ENCODE results near the gene RAB11FIP5. TPM values are rescaled to one million over a fixed set of nuclear protein-coding genes. Genes with fewer than 3 reads are reported as not detected.

The RAB11FIP5 gene
- total RNA-seq, 4 donors from 2014 or later = 24.9 to 39.5 (median 29.1) TPM

DNA sequence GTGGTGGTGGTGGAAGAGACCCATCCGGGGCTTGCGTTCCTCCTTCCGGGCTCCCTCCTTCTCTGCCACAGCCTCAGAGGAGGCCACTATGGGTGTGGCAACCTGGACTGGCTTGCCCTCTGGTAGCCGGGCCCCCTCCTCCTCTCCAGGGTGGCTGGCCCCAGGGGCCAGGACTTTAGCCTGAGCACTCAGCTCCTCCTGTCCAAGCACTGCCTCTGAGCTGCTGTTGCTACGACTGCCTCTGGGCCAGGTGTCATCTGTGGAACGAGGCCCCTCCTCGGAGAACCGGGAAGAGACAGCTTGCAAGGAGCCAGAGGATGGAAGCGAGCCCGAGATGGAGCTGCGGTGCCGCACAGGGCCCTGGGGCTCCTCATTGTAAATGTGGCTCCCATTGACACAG is 24.5 kb downstream of the RAB11FIP5 start:
- Histone ChIP-seq H3K36me3 (peaks cover 27% of the 10 kb centered on the region), H3K4me1 (peaks cover 45% of the 10 kb centered on the region)
- WGBS = 89% methylated on average over 10 of the region's 12 CpGs

DNA sequence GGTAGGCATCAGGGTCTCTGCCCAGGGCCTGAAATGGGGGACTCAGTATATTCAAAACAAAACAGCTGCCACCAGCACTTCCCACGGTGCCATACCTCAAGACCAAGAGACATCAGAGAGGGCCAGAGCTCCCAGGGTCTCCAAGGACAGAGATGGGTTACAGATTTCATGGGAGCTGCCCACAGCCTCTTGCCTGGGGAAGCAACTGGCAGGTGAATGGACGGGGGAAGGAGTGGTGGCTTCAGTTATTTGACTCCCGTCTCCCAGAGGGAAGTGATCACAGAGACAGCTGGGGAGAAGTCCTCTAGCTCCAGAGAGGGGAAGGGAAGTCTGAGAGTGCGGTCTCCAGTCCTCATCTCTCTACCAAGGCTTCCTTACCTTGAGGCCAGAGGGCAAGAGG is 25.4 kb downstream of the RAB11FIP5 start:
- Histone ChIP-seq H3K27me3 (no peaks in the 10 kb centered on the region), H3K4me3 (no peak overlapping the region), H3K27ac (no peak overlapping the region), H3K4me1 (peaks cover 43% of the 10 kb centered on the region), H3K9me3 (no peaks in the 10 kb centered on the region), H3K36me3 (peaks cover 27% of the 10 kb centered on the region)
- no peak for DNase-seq (ENCODE audit: low spot score in 2 of 2)
- TF ChIP-seq, protein P1, sequence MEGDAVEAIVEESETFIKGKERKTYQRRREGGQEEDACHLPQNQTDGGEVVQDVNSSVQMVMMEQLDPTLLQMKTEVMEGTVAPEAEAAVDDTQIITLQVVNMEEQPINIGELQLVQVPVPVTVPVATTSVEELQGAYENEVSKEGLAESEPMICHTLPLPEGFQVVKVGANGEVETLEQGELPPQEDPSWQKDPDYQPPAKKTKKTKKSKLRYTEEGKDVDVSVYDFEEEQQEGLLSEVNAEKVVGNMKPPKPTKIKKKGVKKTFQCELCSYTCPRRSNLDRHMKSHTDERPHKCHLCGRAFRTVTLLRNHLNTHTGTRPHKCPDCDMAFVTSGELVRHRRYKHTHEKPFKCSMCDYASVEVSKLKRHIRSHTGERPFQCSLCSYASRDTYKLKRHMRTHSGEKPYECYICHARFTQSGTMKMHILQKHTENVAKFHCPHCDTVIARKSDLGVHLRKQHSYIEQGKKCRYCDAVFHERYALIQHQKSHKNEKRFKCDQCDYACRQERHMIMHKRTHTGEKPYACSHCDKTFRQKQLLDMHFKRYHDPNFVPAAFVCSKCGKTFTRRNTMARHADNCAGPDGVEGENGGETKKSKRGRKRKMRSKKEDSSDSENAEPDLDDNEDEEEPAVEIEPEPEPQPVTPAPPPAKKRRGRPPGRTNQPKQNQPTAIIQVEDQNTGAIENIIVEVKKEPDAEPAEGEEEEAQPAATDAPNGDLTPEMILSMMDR (IDR thresholded peaks at IDR 0.05) = no peak
- TF ChIP-seq EP300 (IDR thresholded peaks at IDR 0.05) = no peak
- TF ChIP-seq POLR2AphosphoS5 (IDR thresholded peaks at IDR 0.05) = no peak
- no peak for TF ChIP-seq POLR2A (IDR thresholded peaks at IDR 0.05)
- WGBS = 83% methylated on average over 4 of the region's 4 CpGs

More for the DNA sequence above, 24.5 kb downstream of the RAB11FIP5 start:
- no peak for DNase-seq (ENCODE audit: low spot score in 2 of 2)
- Histone ChIP-seq H3K27me3 (no peaks in the 10 kb centered on the region), H3K9me3 (no peaks in the 10 kb centered on the region), H3K27ac (no peak overlapping the region), H3K4me3 (no peak overlapping the region)
- TF ChIP-seq EP300 (IDR thresholded peaks at IDR 0.05) (no peak), POLR2A (IDR thresholded peaks at IDR 0.05) (no peak), POLR2AphosphoS5 (IDR thresholded peaks at IDR 0.05) (no peak)
- TF ChIP-seq, protein P1 (IDR thresholded peaks at IDR 0.05) = no peak

GRCh38 chr2:73085691-73086090 is 27.1 kb downstream of the RAB11FIP5 start:
- peaks cover 46% of the 10 kb centered on the region for H3K4me1 ChIP-seq
- TF ChIP-seq, protein P1 (IDR thresholded peaks at IDR 0.05) = peak; percentile 50 to 91
- no peak for TF ChIP-seq POLR2A (IDR thresholded peaks at IDR 0.05)
- 32% methylated on average over 5 of the region's 6 CpGs for WGBS
- peak; percentile 86 to 93 for DNase-seq (ENCODE audit: low spot score in 2 of 2)
- no peak overlapping the region for H3K27ac ChIP-seq
- H3K27me3 ChIP-seq = no peaks in the 10 kb centered on the region
- peaks cover 32% of the 10 kb centered on the region for H3K36me3 ChIP-seq
- H3K4me3 ChIP-seq = no peak overlapping the region
- no peaks in the 10 kb centered on the region for H3K9me3 ChIP-seq

GRCh38 chr2:73084971-73085370 is 27.8 kb downstream of the RAB11FIP5 start:
- WGBS = 76% methylated on average over 2 of the region's 3 CpGs
- Histone ChIP-seq H3K4me1 (peaks cover 40% of the 10 kb centered on the region), H3K36me3 (peaks cover 40% of the 10 kb centered on the region), H3K4me3 (no peak overlapping the region), H3K27ac (no peak overlapping the region), H3K27me3 (no peaks in the 10 kb centered on the region), H3K9me3 (no peaks in the 10 kb centered on the region)
- no peak for DNase-seq (ENCODE audit: low spot score in 2 of 2)
- no peak for TF ChIP-seq POLR2AphosphoS5 (IDR thresholded peaks at IDR 0.05)
- no peak for TF ChIP-seq EP300 (IDR thresholded peaks at IDR 0.05)
- TF ChIP-seq POLR2A (IDR thresholded peaks at IDR 0.05) = no peak
- TF ChIP-seq, protein P1 (IDR thresholded peaks at IDR 0.05) = no peak

DNA sequence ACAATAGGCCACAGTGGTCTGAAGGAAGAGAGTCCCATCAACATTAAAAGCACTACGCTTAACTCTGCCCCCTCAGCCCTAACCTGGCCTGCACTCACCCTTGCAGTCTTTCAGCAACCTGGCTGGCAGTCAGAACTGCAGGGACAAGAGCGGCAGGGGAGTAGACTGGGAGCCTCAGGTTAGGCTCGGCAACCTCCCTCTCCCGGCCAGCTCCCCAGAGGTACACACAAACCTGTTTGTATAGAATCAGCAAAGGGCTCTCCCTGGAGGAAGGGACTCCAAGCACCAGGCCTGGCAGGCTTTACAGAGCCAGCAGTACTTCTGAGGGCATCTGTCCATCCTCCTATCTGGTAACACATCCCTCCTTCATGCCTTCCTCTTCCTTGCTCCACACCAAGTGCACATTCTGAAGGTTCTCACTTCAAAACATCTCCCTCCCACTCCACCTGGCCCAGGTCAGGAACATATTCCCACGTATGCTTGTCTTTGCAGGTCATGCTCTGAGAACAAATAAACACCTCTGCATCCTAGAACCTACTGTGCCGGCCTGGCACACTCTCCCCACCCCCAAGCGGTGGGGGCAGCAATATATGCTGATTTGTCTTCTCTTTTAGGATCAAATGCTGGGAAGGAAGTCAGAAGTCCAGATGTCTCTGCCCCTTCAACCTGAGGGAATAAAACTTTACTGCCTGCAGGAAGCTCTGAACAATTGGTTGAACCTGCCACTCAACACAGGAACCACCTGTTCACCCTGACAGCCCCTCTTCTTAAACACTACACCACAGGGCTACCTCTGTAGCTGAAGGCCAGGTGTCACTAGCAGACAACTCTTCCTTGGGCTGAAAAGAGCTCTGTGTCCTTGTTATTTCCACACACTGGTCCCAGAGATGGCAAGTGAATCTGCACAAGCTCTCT is 28.6 kb downstream of the RAB11FIP5 start:
- H3K36me3 ChIP-seq = peaks cover 45% of the 10 kb centered on the region
- WGBS = 76% methylated on average over 7 of the region's 7 CpGs

More for the DNA sequence above, 28.6 kb downstream of the RAB11FIP5 start:
- Histone ChIP-seq H3K4me1 (peaks cover 32% of the 10 kb centered on the region), H3K4me3 (no peak overlapping the region), H3K9me3 (no peaks in the 10 kb centered on the region), H3K27me3 (no peaks in the 10 kb centered on the region), H3K27ac (no peak overlapping the region)
- DNase-seq (ENCODE audit: low spot score in 2 of 2) = no peak
- TF ChIP-seq POLR2AphosphoS5 (IDR thresholded peaks at IDR 0.05) = no peak
- TF ChIP-seq, protein P1 (IDR thresholded peaks at IDR 0.05) = no peak
- no peak for TF ChIP-seq POLR2A (IDR thresholded peaks at IDR 0.05)
- no peak for TF ChIP-seq EP300 (IDR thresholded peaks at IDR 0.05)
